Neural cell (in vitro differentiated cells): Measurements from ENCODE around the gene METTL9.

ENCODE experiments used
- CTCF ChIP-seq: fragments of 450-650 bp; IDR thresholded peaks from 2 replicates; pipeline ENCODE4 v1.5.1; 2014; ENCODE audit warnings: antibody characterized with exemption, mild to moderate bottlenecking, moderate library complexity; ENCODE audit not compliant: poor library complexity, severe bottlenecking
- EP300 ChIP-seq: fragments of 450-650 bp; conservative IDR thresholded peaks from 2 replicates; pipeline ENCODE4 v1.6.1; 2014; ENCODE audit warnings: antibody characterized with exemption, mild to moderate bottlenecking, moderate library complexity; ENCODE audit not compliant: poor library complexity, severe bottlenecking
- EZH2 ChIP-seq: fragments of 200-600, 300-800 bp; shearing (Covaris generic), sonication (generic); IDR thresholded peaks from 2 replicates; pipeline ENCODE4 v1.6.1; 2014; ENCODE audit warnings: antibody characterized with exemption, low read length, borderline replicate concordance, mild to moderate bottlenecking; ENCODE audit not compliant: insufficient read depth, poor library complexity, severe bottlenecking
- POLR2AphosphoS5 ChIP-seq: IDR thresholded peaks from 2 replicates; pipeline ENCODE4 v1.6.1; 2012
- REST ChIP-seq: IDR thresholded peaks from 2 replicates; pipeline ENCODE4 v1.6.1; 2012; ENCODE audit warnings: borderline replicate concordance

- no peak for TF ChIP-seq CTCF
- TF ChIP-seq POLR2AphosphoS5 = no peak
- TF ChIP-seq EZH2 = no peak
- no peak for TF ChIP-seq EP300
- TF ChIP-seq REST = no peak
These were observed 67.4 kb downstream of the METTL9 start for GRCh38 chr16:21666772-21667171.
